Measurements from ENCODE around the gene CD99L2.

CD99L2 gene

DNA sequence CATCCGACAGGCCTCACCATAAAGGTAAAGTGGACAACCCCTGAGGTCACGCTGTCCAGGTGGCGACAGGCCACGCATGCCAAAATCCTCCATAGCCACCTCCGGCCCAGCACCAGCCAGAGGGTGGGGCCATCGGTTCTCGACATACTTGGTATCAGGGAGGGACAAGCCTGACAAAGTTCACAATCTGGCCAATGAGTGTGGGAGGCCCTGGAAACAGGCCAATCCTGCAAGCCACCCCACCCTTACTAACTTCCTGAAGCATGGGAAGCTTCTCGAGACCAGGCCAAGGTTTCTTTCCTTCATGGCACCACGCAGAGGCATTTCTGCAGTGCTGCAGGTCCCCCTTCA is 131.4 kb downstream of the CD99L2 start:
- DNase-seq: no peak
- H3K4me2 ChIP-seq (ENCODE audit: low read length, poor library complexity, severe bottlenecking): no peak overlapping the region
- no peak overlapping the region for H2BK15ac ChIP-seq (ENCODE audit: low read depth, poor library complexity, severe bottlenecking)
- peak overlapping the region; percentile 52 for H4K8ac ChIP-seq (ENCODE audit: low read length)
- peaks cover 0 to 3% of the 10 kb centered on the region in 2 experiments for H3K27me3 ChIP-seq (ENCODE audit: control insufficient read depth in 1 of 2, insufficient read depth in 1 of 2, low read length in 2 of 2)
- peaks cover 1% of the 10 kb centered on the region for H3K79me1 ChIP-seq (replicated peaks; ENCODE audit: low read length, poor library complexity, severe bottlenecking)
- H2BK5ac ChIP-seq (ENCODE audit: low read depth, low read length, poor library complexity, severe bottlenecking): no peak overlapping the region
- H4K91ac ChIP-seq (ENCODE audit: low read length): peak overlapping the region; percentile 75
- no peak overlapping the region for H3K4me3 ChIP-seq (ENCODE audit: insufficient read depth in 1 of 2, low read depth in 1 of 2, low read length in 2 of 2)
- H3K4me1 ChIP-seq (ENCODE audit: control insufficient read depth, insufficient read depth, low read depth, low read length): peaks cover 15% of the 10 kb centered on the region
- peak overlapping the region; percentile 77 to 83 for H2BK12ac ChIP-seq (ENCODE audit: low read length in 2 of 2)
- H3K9ac ChIP-seq (ENCODE audit: low read length): no peak overlapping the region
- no peak overlapping the region for H2AK5ac ChIP-seq (ENCODE audit: low read length, severe bottlenecking)
- H3K9me3 ChIP-seq (ENCODE audit: control insufficient read depth, low read length): no peaks in the 10 kb centered on the region
- H3K23ac ChIP-seq (ENCODE audit: low read length in 2 of 2): peak overlapping the region in 1 of 2 experiments; percentile 50
- H3K36me3 ChIP-seq (ENCODE audit: control insufficient read depth in 1 of 2, insufficient read depth in 2 of 2, low read depth in 1 of 2, low read length in 2 of 2): peaks cover 6 to 65% of the 10 kb centered on the region in 2 experiments
- H3K4ac ChIP-seq (ENCODE audit: low read depth in 1 of 2, low read length in 2 of 2): peak overlapping the region in 1 of 2 experiments; percentile 24
- H2AFZ ChIP-seq (ENCODE audit: low read depth, low read length): no peak overlapping the region
- 92% methylated on average over 8 of the region's 9 CpGs for WGBS
- H3K14ac ChIP-seq (ENCODE audit: low read length in 2 of 2): peak overlapping the region in 1 of 2 experiments; percentile 7
- peak overlapping the region; percentile 47 for H3K27ac ChIP-seq (ENCODE audit: low read length, poor library complexity, severe bottlenecking)
- peak overlapping the region; percentile 46 to 70 for H3K18ac ChIP-seq (ENCODE audit: low read depth in 1 of 2, low read length in 2 of 2)
- peak overlapping the region; percentile 19 for H2BK120ac ChIP-seq (ENCODE audit: low read depth, low read length)

DNA sequence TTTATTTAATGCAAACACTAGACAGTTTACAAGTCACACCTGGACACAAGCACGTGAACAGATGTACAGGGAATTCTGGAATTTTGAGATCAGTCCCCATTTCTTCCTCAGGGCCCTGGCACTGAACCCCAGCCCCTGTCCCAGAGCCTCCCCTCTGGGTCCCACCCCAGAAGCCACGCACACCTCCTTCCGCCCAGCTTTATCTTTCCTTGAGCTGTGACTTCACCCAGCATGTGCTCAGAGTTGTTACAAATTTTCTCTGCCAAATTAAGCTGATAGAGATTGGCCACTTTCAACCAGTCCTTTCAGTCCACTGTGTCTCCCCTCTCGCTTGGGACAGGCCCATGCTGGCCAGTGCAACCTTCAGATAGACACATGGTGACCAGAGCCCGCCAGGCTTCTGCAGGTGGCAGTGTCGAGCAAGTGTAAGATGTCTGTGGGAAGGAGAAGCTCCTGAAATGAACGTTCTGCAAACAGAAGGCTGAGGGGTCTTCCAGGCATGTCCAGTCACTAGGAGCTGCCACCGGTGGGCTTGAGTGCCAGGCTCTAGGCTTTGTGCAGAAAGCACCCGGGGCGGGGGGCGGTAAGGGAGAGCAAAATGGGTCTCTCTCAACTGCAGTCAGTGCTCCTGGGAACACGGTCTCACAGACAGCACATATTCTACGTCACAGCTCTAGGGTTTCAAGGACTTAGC is 132.0 kb downstream of the CD99L2 start:
- Histone ChIP-seq H3K14ac (ENCODE audit: low read length in 2 of 2) (peak overlapping the region in 1 of 2 experiments; percentile 12), H3K27ac (ENCODE audit: low read length, poor library complexity, severe bottlenecking) (no peak overlapping the region), H3K79me1 (replicated peaks; ENCODE audit: low read length, poor library complexity, severe bottlenecking) (peaks cover 1% of the 10 kb centered on the region), H2BK120ac (ENCODE audit: low read depth, low read length) (no peak overlapping the region), H2AK5ac (ENCODE audit: low read length, severe bottlenecking) (no peak overlapping the region), H3K9me3 (ENCODE audit: control insufficient read depth, low read length) (no peaks in the 10 kb centered on the region), H2BK15ac (ENCODE audit: low read depth, poor library complexity, severe bottlenecking) (no peak overlapping the region), H3K4me3 (ENCODE audit: insufficient read depth in 1 of 2, low read depth in 1 of 2, low read length in 2 of 2) (no peak overlapping the region), H3K27me3 (ENCODE audit: control insufficient read depth in 1 of 2, insufficient read depth in 1 of 2, low read length in 2 of 2) (peaks cover 0 to 3% of the 10 kb centered on the region in 2 experiments), H3K4ac (ENCODE audit: low read depth in 1 of 2, low read length in 2 of 2) (peak overlapping the region in 1 of 2 experiments; percentile 24), H2AFZ (ENCODE audit: low read depth, low read length) (no peak overlapping the region), H3K4me1 (ENCODE audit: control insufficient read depth, insufficient read depth, low read depth, low read length) (peaks cover 14% of the 10 kb centered on the region), H2BK12ac (ENCODE audit: low read length in 2 of 2) (peak overlapping the region in 1 of 2 experiments; percentile 83), H4K91ac (ENCODE audit: low read length) (peak overlapping the region; percentile 75), H3K23ac (ENCODE audit: low read length in 2 of 2) (no peak overlapping the region), H4K8ac (ENCODE audit: low read length) (peak overlapping the region; percentile 37), H2BK5ac (ENCODE audit: low read depth, low read length, poor library complexity, severe bottlenecking) (no peak overlapping the region), H3K36me3 (ENCODE audit: control insufficient read depth in 1 of 2, insufficient read depth in 2 of 2, low read depth in 1 of 2, low read length in 2 of 2) (peaks cover 6 to 63% of the 10 kb centered on the region in 2 experiments), H3K18ac (ENCODE audit: low read depth in 1 of 2, low read length in 2 of 2) (peak overlapping the region in 1 of 2 experiments; percentile 46), H3K9ac (ENCODE audit: low read length) (no peak overlapping the region), H3K4me2 (ENCODE audit: low read length, poor library complexity, severe bottlenecking) (no peak overlapping the region)
- no peak for DNase-seq
- WGBS: 93% methylated on average over 13 of the region's 13 CpGs

DNA sequence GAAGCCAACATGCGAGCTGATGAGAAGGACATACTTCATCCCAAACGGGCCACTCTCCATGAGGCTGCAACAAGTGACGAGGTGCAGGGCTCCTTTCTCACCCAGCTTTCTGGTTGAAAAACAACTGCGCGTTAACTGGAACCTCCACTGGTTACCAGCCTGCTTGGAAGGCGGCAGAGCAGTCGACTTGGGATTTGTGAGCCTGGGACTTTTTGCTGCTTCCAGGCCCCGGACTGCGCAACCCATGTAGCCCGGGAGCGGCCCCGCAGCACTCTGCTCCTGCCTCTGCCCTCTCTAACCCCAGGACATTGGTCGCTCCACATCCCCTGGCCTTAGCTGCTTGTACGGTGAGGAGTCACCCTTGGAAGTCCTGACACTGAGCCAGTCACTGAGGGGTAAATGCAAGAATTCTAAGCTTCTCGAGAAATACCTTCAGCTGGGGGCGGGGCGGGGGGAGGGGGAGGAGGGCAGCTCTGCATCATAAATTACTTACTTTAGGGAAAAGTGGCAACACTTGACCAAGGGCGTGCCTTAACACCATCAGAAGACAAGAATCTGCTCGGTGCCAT is 132.6 kb downstream of the CD99L2 start:
- H4K91ac ChIP-seq (ENCODE audit: low read length): no peak overlapping the region

DNA sequence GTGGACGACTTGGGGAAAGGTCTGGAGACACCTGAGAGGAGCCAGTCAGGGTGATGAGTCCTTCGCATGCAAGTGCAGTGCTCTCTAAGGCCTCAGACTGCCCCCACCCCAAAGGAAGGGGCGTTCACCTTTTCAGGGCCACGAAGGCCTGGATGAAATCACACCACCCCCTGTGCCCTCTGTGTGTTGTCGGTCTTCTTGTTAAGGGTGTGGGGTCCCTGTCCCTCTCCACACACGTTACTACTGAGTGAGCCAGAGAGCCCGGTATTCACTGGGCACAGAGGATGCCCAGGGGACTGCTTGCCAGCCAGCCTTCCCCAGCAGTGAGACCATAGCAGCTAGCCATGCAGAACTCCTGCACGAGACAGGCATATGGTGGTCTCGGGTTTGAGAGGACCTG is 133.2 kb downstream of the CD99L2 start:
- Histone ChIP-seq H3K27ac (ENCODE audit: low read length, poor library complexity, severe bottlenecking) (no peak overlapping the region), H2AFZ (ENCODE audit: low read depth, low read length) (no peak overlapping the region), H2BK5ac (ENCODE audit: low read depth, low read length, poor library complexity, severe bottlenecking) (no peak overlapping the region), H3K27me3 (ENCODE audit: control insufficient read depth in 1 of 2, insufficient read depth in 1 of 2, low read length in 2 of 2) (peaks cover 0 to 2% of the 10 kb centered on the region in 2 experiments), H2AK5ac (ENCODE audit: low read length, severe bottlenecking) (no peak overlapping the region), H3K4ac (ENCODE audit: low read depth in 1 of 2, low read length in 2 of 2) (no peak overlapping the region), H2BK120ac (ENCODE audit: low read depth, low read length) (no peak overlapping the region), H3K4me3 (ENCODE audit: insufficient read depth in 1 of 2, low read depth in 1 of 2, low read length in 2 of 2) (no peak overlapping the region), H3K9me3 (ENCODE audit: control insufficient read depth, low read length) (no peaks in the 10 kb centered on the region), H3K79me1 (replicated peaks; ENCODE audit: low read length, poor library complexity, severe bottlenecking) (peaks cover 3% of the 10 kb centered on the region), H2BK15ac (ENCODE audit: low read depth, poor library complexity, severe bottlenecking) (no peak overlapping the region), H3K36me3 (ENCODE audit: control insufficient read depth in 1 of 2, insufficient read depth in 2 of 2, low read depth in 1 of 2, low read length in 2 of 2) (peaks cover 6 to 54% of the 10 kb centered on the region in 2 experiments), H3K4me1 (ENCODE audit: control insufficient read depth, insufficient read depth, low read depth, low read length) (peaks cover 15% of the 10 kb centered on the region), H2BK12ac (ENCODE audit: low read length in 2 of 2) (no peak overlapping the region), H4K8ac (ENCODE audit: low read length) (no peak overlapping the region), H3K23ac (ENCODE audit: low read length in 2 of 2) (no peak overlapping the region), H3K4me2 (ENCODE audit: low read length, poor library complexity, severe bottlenecking) (no peak overlapping the region), H4K91ac (ENCODE audit: low read length) (no peak overlapping the region), H3K18ac (ENCODE audit: low read depth in 1 of 2, low read length in 2 of 2) (no peak overlapping the region), H3K14ac (ENCODE audit: low read length in 2 of 2) (no peak overlapping the region), H3K9ac (ENCODE audit: low read length) (no peak overlapping the region)
- WGBS: 90% methylated on average over 8 of the region's 9 CpGs
- DNase-seq: no peak

More for the DNA sequence above, 132.6 kb downstream of the CD99L2 start:
- no peak overlapping the region for H2AK5ac ChIP-seq (ENCODE audit: low read length, severe bottlenecking)
- H2BK120ac ChIP-seq (ENCODE audit: low read depth, low read length): no peak overlapping the region
- H2AFZ ChIP-seq (ENCODE audit: low read depth, low read length): no peak overlapping the region
- no peak overlapping the region for H2BK12ac ChIP-seq (ENCODE audit: low read length in 2 of 2)
- DNase-seq: no peak
- no peak overlapping the region for H3K23ac ChIP-seq (ENCODE audit: low read length in 2 of 2)
- H3K9ac ChIP-seq (ENCODE audit: low read length): no peak overlapping the region
- H3K36me3 ChIP-seq (ENCODE audit: control insufficient read depth in 1 of 2, insufficient read depth in 2 of 2, low read depth in 1 of 2, low read length in 2 of 2): peaks cover 6 to 60% of the 10 kb centered on the region in 2 experiments
- no peak overlapping the region for H3K4ac ChIP-seq (ENCODE audit: low read depth in 1 of 2, low read length in 2 of 2)
- H3K9me3 ChIP-seq (ENCODE audit: control insufficient read depth, low read length): no peaks in the 10 kb centered on the region
- no peak overlapping the region for H2BK5ac ChIP-seq (ENCODE audit: low read depth, low read length, poor library complexity, severe bottlenecking)
- 92% methylated on average over 13 of the region's 19 CpGs for WGBS
- no peak overlapping the region for H3K4me3 ChIP-seq (ENCODE audit: insufficient read depth in 1 of 2, low read depth in 1 of 2, low read length in 2 of 2)
- H3K18ac ChIP-seq (ENCODE audit: low read depth in 1 of 2, low read length in 2 of 2): no peak overlapping the region
- no peak overlapping the region for H2BK15ac ChIP-seq (ENCODE audit: low read depth, poor library complexity, severe bottlenecking)
- peaks cover 0 to 3% of the 10 kb centered on the region in 2 experiments for H3K27me3 ChIP-seq (ENCODE audit: control insufficient read depth in 1 of 2, insufficient read depth in 1 of 2, low read length in 2 of 2)
- no peak overlapping the region for H3K27ac ChIP-seq (ENCODE audit: low read length, poor library complexity, severe bottlenecking)
- peaks cover 14% of the 10 kb centered on the region for H3K4me1 ChIP-seq (ENCODE audit: control insufficient read depth, insufficient read depth, low read depth, low read length)
- no peak overlapping the region for H3K4me2 ChIP-seq (ENCODE audit: low read length, poor library complexity, severe bottlenecking)
- H3K14ac ChIP-seq (ENCODE audit: low read length in 2 of 2): no peak overlapping the region
- no peak overlapping the region for H4K8ac ChIP-seq (ENCODE audit: low read length)
- H3K79me1 ChIP-seq (replicated peaks; ENCODE audit: low read length, poor library complexity, severe bottlenecking): peaks cover 1% of the 10 kb centered on the region

All from mesenchymal stem cell (in vitro differentiated cells and primary cell).